Non-pigmented ciliary epithelial cell (primary cell): ENCODE measurements around the gene GRHPR.

ENCODE experiments used
- DNase-seq: peaks from one replicate; pipeline ENCODE4 v3.0.0-alpha.2; 2010; ENCODE audit warnings: low read depth

Gene GRHPR

GRCh38 chr9:37480759-37481158 lies 58.3 kb downstream of the GRHPR start:
- DNase-seq = no peak

- peak; percentile 51 for DNase-seq
Measured at GRCh38 chr9:37485389-37486255, 63.1 kb downstream of the GRHPR start, which contains the start of gene POLR1E. POLR1E (plus strand) TSS chr9:37485948; CDS start chr9:37486048, 100 bp downstream.

GRCh38 chr9:37486256-37486615 lies 63.7 kb downstream of the GRHPR start:
- no peak for DNase-seq
